ENCODE data around the gene NOC4L.

DNA sequence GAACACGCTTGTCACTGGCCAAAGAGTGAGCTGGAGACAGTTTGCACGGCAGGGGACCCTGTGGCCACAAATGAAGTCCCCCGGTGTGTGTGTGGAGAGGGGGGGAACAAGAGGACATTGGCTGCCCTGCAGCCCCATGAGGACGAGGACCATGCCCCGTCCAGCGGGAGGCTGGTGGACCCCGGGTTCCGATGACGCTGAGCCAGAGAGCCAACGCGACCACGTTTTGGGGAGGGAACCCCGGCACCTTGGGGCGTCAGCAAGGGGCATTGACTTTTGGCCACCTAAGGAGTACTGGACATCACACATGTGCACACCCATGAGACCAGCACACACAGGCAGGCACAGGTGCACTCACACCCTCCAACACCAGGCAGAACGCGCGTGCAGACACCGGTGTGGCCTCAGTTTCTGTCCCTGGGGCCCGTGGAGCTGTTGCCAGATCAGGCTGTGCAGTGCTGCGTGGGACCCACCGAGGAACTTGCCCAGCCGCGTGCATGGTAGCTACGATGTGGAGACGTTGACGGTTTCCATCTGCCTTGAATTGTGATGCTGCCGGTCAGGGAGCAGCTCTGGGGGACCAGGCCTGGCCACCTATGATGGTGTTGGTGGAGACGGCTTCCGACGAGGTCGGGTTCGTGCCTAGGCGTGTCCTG, 26.5 kb downstream of the NOC4L start:
- TF ChIP-seq POLR2A (IDR thresholded peaks at IDR 0.05; ENCODE audit: low read length) = no peak
- no peak for TF ChIP-seq GATA1 (IDR thresholded peaks at IDR 0.05; ENCODE audit: low read depth, low read length)
